Activated CD8-positive, alpha-beta memory T cell treated with anti-CD3 and anti-CD28 coated beads, Interleukin-2, amount 10 ng/mL, durations not matched to agents 7 days and 5 days (primary cell): ENCODE data around the gene CNTNAP2. TPM values are rescaled to one million over a fixed set of nuclear protein-coding genes. Genes with fewer than 3 reads are reported as not detected.

Source experiments
- ATAC-seq: fragments of 150-1000 bp; cut with Tn5 transposase; one replicate; pipeline ENCODE4 v1.10.0; 2021; ENCODE audit warnings: moderate library complexity
- CTCF ChIA-PET: fragments of 350-600 bp; sonication (Branson Sonifier 250); formaldehyde crosslinking; loops from one replicate; lab custom pipeline; 2021; ENCODE audit warnings: antibody characterized with exemption; lab: Charles Lee
- DNase-seq: peaks from one replicate; pipeline ENCODE4 v3.0.0-alpha.2; 2020
- H3K27ac Mint-ChIP-seq: one replicate; pipeline ENCODE4 v1.8.0; 2021; ENCODE audit warnings: mild to moderate bottlenecking, mixed read lengths
- H3K27me3 Mint-ChIP-seq: one replicate; pipeline ENCODE4 v1.8.0; 2021; ENCODE audit warnings: mixed read lengths
- H3K36me3 Mint-ChIP-seq: one replicate; pipeline ENCODE4 v1.8.0; 2021; ENCODE audit warnings: mild to moderate bottlenecking, mixed read lengths
- H3K4me1 Mint-ChIP-seq: one replicate; pipeline ENCODE4 v1.8.0; 2021; ENCODE audit warnings: mixed read lengths
- H3K4me3 Mint-ChIP-seq: one replicate; pipeline ENCODE4 v1.8.0; 2021; ENCODE audit warnings: mild to moderate bottlenecking, moderate library complexity, mixed read lengths
- H3K9me3 Mint-ChIP-seq: one replicate; pipeline ENCODE4 v1.8.0; 2022; ENCODE audit warnings: low read depth, mixed read lengths
- total RNA-seq, 2 experiments: library from RNA; stranded (reverse); gene quantifications; one replicate each; pipeline ENCODE4 v1.2.3, GENCODE V29; 2021

CNTNAP2 gene
- total RNA-seq, 2 experiments from 2014 or later = not detected

- DNase-seq (no peak), ATAC-seq (no peak)
- no peaks in the 10 kb centered on the region for H3K36me3 Mint-ChIP-seq
- H3K4me1 Mint-ChIP-seq = no peaks in the 10 kb centered on the region
- CTCF ChIA-PET = no interaction called here
- no peaks in the 10 kb centered on the region for H3K27me3 Mint-ChIP-seq
- peaks cover 12% of the 10 kb centered on the region for H3K9me3 Mint-ChIP-seq
- H3K27ac Mint-ChIP-seq = no peak overlapping the region
- no peak overlapping the region for H3K4me3 Mint-ChIP-seq
Observed at GRCh38 chr7:146922782-146923181, 806.2 kb downstream of the CNTNAP2 start.

GRCh38 chr7:146926841-146927240 lies 810.2 kb downstream of the CNTNAP2 start:
- Mint-ChIP-seq H3K4me1 (no peaks in the 10 kb centered on the region), H3K27ac (no peak overlapping the region), H3K9me3 (peaks cover 5% of the 10 kb centered on the region), H3K27me3 (no peaks in the 10 kb centered on the region), H3K36me3 (no peaks in the 10 kb centered on the region), H3K4me3 (no peak overlapping the region)
- CTCF ChIA-PET = no interaction called here
- DNase-seq (no peak), ATAC-seq (no peak)

DNA sequence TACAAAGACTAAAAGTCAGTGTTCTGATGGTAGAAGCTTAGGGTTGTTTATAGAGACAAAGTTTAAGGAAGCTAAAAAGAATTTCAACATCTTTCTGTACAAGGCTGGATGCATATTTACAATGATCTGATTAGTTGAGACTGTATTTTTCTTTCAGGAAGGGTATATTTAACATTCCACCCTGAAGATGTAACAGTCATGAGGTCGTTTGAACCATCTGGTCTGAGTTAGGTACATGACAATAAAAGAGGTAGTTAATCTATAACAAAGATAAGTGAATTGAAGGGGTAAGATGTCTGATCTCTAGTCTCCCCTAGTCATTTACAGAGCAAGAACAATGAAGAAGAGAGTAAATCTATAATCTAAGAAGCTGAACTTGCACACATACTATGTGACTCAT lies 821.2 kb downstream of the CNTNAP2 start:
- no peaks in the 10 kb centered on the region for H3K4me1 Mint-ChIP-seq
- CTCF ChIA-PET = no interaction called here
- no peak overlapping the region for H3K4me3 Mint-ChIP-seq
- no peak for ATAC-seq
- H3K27me3 Mint-ChIP-seq = no peaks in the 10 kb centered on the region
- no peak overlapping the region for H3K27ac Mint-ChIP-seq
- no peak for DNase-seq
- H3K36me3 Mint-ChIP-seq = no peaks in the 10 kb centered on the region
- H3K9me3 Mint-ChIP-seq = peaks cover 7% of the 10 kb centered on the region

DNA sequence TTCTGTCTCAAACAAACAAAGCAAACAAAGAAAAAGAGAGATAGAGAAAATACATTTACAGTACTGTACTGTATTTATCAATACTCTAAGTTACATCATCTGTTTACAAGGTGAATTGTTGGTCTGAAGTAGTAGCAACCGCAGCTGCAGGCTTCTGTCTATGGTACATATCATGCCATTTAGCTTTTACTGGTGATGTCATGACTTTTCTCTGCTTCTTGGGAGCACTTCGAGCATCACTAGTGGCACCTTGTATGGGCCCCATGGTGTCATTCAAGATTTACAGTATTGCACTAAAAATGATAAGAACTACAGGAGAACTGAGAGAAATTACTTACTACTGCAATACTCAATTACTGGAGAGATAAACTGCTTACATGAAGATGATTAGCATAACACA lies 826.9 kb downstream of the CNTNAP2 start:
- CTCF ChIA-PET = no interaction called here
- Mint-ChIP-seq H3K9me3 (peaks cover 9% of the 10 kb centered on the region), H3K27ac (no peak overlapping the region), H3K4me3 (no peak overlapping the region), H3K36me3 (no peaks in the 10 kb centered on the region), H3K27me3 (no peaks in the 10 kb centered on the region), H3K4me1 (no peaks in the 10 kb centered on the region)
- ATAC-seq (no peak), DNase-seq (no peak)

GRCh38 chr7:146948703-146949102 lies 832.1 kb downstream of the CNTNAP2 start:
- no peak for ATAC-seq
- no peak overlapping the region for H3K4me3 Mint-ChIP-seq

GRCh38 chr7:146956321-146956720 lies 839.7 kb downstream of the CNTNAP2 start:
- ATAC-seq = no peak
- H3K9me3 Mint-ChIP-seq = peaks cover 14% of the 10 kb centered on the region

More at GRCh38 chr7:146948703-146949102, 832.1 kb downstream of the CNTNAP2 start:
- Mint-ChIP-seq H3K36me3 (no peaks in the 10 kb centered on the region), H3K27me3 (no peaks in the 10 kb centered on the region), H3K9me3 (peaks cover 6% of the 10 kb centered on the region), H3K4me1 (no peaks in the 10 kb centered on the region), H3K27ac (no peak overlapping the region)
- CTCF ChIA-PET = no interaction called here
- DNase-seq = no peak

DNA sequence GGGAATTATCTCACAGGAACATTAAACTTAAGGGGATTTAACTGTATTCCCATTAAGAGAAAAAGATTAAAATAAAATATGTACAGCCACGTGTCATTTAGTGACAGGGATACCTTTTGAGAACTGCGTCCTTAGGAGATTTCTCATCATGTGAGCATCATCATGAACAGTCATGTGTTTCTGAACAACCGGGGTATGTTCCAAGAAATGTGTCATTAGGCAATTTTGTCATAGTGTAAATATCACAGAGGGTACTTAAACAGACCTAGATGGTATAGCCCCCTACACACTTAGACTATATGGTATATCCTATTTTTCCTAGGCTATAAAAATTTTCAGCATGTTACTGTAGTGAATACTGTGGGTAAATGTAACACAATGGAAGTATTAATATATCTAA lies 840.3 kb downstream of the CNTNAP2 start:
- H3K4me3 Mint-ChIP-seq = no peak overlapping the region
- peaks cover 14% of the 10 kb centered on the region for H3K9me3 Mint-ChIP-seq
- ATAC-seq (no peak), DNase-seq (no peak)
- H3K27ac Mint-ChIP-seq = no peak overlapping the region
- H3K4me1 Mint-ChIP-seq = no peaks in the 10 kb centered on the region
- CTCF ChIA-PET = no interaction called here
- no peaks in the 10 kb centered on the region for H3K36me3 Mint-ChIP-seq
- no peaks in the 10 kb centered on the region for H3K27me3 Mint-ChIP-seq

More at GRCh38 chr7:146956321-146956720, 839.7 kb downstream of the CNTNAP2 start:
- Mint-ChIP-seq H3K36me3 (no peaks in the 10 kb centered on the region), H3K4me1 (no peaks in the 10 kb centered on the region), H3K4me3 (no peak overlapping the region), H3K27ac (no peak overlapping the region), H3K27me3 (no peaks in the 10 kb centered on the region)
- DNase-seq = no peak
- CTCF ChIA-PET = no interaction called here

- no peaks in the 10 kb centered on the region for H3K36me3 Mint-ChIP-seq
- CTCF ChIA-PET = no interaction called here
- DNase-seq (no peak), ATAC-seq (no peak)
- no peaks in the 10 kb centered on the region for H3K4me1 Mint-ChIP-seq
- no peak overlapping the region for H3K27ac Mint-ChIP-seq
- H3K27me3 Mint-ChIP-seq = no peaks in the 10 kb centered on the region
- H3K9me3 Mint-ChIP-seq = peaks cover 11% of the 10 kb centered on the region
- no peak overlapping the region for H3K4me3 Mint-ChIP-seq
Observed at GRCh38 chr7:146960773-146961391, 844.3 kb downstream of the CNTNAP2 start.

DNA sequence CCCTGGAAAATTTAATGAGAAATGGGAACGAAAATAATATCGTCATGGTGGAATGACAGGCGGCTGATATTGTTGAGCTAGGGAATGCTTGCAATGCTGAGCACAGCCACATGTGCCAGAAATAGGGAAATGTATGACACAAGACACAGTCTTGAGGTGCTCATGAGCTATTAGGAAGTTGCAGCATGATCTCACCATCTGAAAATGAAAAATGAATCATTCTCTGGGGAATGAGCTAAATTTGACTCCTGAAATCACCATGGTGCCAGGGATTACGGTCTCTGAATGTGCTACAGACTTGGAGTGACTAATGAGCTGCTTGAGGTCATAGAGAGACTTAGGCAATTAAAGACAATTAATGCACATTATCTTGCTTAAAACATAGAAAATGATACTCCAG lies 845.0 kb downstream of the CNTNAP2 start:
- no peaks in the 10 kb centered on the region for H3K4me1 Mint-ChIP-seq

DNA sequence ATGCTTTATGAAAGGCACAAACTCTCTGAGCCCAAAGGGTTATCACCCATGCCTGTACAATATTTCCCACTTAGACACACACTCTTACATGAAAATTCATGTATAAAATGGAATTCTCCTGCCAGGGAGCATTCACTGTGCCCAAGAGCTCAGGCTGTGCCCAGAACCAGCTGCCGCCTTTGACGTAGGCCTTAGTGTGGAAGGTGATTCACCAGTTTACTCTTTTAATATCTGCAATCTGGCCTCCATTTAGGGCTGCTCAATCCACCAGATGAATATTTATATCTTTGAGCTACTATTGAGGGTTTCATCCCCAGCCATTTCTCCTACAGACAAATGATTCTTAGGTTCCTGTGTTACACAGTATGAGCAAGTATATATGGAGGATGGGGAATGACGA lies 849.7 kb downstream of the CNTNAP2 start:
- Mint-ChIP-seq H3K27ac (no peak overlapping the region), H3K9me3 (peaks cover 2% of the 10 kb centered on the region), H3K4me3 (no peak overlapping the region), H3K36me3 (no peaks in the 10 kb centered on the region), H3K27me3 (no peaks in the 10 kb centered on the region), H3K4me1 (no peaks in the 10 kb centered on the region)
- DNase-seq = no peak
- no peak for ATAC-seq
- CTCF ChIA-PET = no interaction called here

More for the DNA sequence above, 845.0 kb downstream of the CNTNAP2 start:
- ATAC-seq (no peak), DNase-seq (no peak)
- peaks cover 11% of the 10 kb centered on the region for H3K9me3 Mint-ChIP-seq
- no peaks in the 10 kb centered on the region for H3K36me3 Mint-ChIP-seq
- CTCF ChIA-PET = no interaction called here
- no peak overlapping the region for H3K27ac Mint-ChIP-seq
- H3K27me3 Mint-ChIP-seq = no peaks in the 10 kb centered on the region
- no peak overlapping the region for H3K4me3 Mint-ChIP-seq

- Mint-ChIP-seq H3K9me3 (peaks cover 8% of the 10 kb centered on the region), H3K27me3 (no peaks in the 10 kb centered on the region), H3K27ac (no peak overlapping the region), H3K4me1 (no peaks in the 10 kb centered on the region), H3K4me3 (no peak overlapping the region), H3K36me3 (no peaks in the 10 kb centered on the region)
- DNase-seq = no peak
- CTCF ChIA-PET = interaction anchor here (0.6 kb wide), 1 partner anchor 215 kb away, joined by 3 read pairs; no protein-coding TSS in a partner anchor
- ATAC-seq = no peak
Observed at GRCh38 chr7:146982482-146982881, 865.9 kb downstream of the CNTNAP2 start.

- no peak for ATAC-seq
- no peaks in the 10 kb centered on the region for H3K4me1 Mint-ChIP-seq
- H3K36me3 Mint-ChIP-seq = no peaks in the 10 kb centered on the region
- no peak overlapping the region for H3K27ac Mint-ChIP-seq
- H3K9me3 Mint-ChIP-seq = peaks cover 10% of the 10 kb centered on the region
- H3K4me3 Mint-ChIP-seq = no peak overlapping the region
- no peaks in the 10 kb centered on the region for H3K27me3 Mint-ChIP-seq
- no peak for DNase-seq
- CTCF ChIA-PET = no interaction called here
Observed at GRCh38 chr7:146991596-146991995, 875.0 kb downstream of the CNTNAP2 start.

GRCh38 chr7:146993764-146994163 lies 877.2 kb downstream of the CNTNAP2 start:
- Mint-ChIP-seq H3K27me3 (no peaks in the 10 kb centered on the region), H3K4me3 (no peak overlapping the region)
- no peak for ATAC-seq

DNA sequence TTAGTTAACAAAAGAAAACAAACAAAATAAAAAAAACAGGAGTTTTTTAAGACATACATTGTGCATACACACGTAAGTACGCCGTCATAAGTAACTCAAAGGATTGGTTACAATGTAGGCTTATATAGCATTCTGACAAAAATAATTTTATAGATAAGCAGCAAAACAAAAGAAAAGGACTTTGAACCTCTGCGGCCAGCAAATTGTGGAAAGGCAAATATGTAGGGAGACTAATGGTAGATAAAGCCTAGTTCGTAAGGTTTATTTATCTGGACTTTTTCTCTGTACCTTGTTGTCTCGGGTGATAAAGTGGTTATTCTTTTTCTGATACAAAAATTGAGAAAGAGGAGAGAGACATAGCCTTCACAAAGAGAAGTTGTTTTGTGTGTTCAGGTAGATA lies 891.9 kb downstream of the CNTNAP2 start:
- Mint-ChIP-seq H3K4me3 (no peak overlapping the region), H3K9me3 (peaks cover 6% of the 10 kb centered on the region), H3K4me1 (no peaks in the 10 kb centered on the region), H3K27me3 (no peaks in the 10 kb centered on the region), H3K27ac (no peak overlapping the region), H3K36me3 (no peaks in the 10 kb centered on the region)
- DNase-seq (no peak), ATAC-seq (no peak)
- CTCF ChIA-PET = no interaction called here

More at GRCh38 chr7:146993764-146994163, 877.2 kb downstream of the CNTNAP2 start:
- H3K9me3 Mint-ChIP-seq = peaks cover 11% of the 10 kb centered on the region
- DNase-seq = no peak
- CTCF ChIA-PET = no interaction called here
- no peaks in the 10 kb centered on the region for H3K4me1 Mint-ChIP-seq
- no peaks in the 10 kb centered on the region for H3K36me3 Mint-ChIP-seq
- H3K27ac Mint-ChIP-seq = no peak overlapping the region
